IPS DF 4.7 (cell line): ENCODE data around the gene ZNF579.

Experiments used
- DNase-seq: peaks from one replicate; pipeline ENCODE4 v3.0.0-alpha.2; 2013; ENCODE audit warnings: low spot score; ENCODE audit errors: extremely low read depth

The ZNF579 gene

GRCh38 chr19:55613396-55613795 is 32.7 kb upstream of the ZNF579 start:
- no peak for DNase-seq

GRCh38 chr19:55611983-55612645 is 31.5 kb upstream of the ZNF579 start:
- no peak for DNase-seq

DNA sequence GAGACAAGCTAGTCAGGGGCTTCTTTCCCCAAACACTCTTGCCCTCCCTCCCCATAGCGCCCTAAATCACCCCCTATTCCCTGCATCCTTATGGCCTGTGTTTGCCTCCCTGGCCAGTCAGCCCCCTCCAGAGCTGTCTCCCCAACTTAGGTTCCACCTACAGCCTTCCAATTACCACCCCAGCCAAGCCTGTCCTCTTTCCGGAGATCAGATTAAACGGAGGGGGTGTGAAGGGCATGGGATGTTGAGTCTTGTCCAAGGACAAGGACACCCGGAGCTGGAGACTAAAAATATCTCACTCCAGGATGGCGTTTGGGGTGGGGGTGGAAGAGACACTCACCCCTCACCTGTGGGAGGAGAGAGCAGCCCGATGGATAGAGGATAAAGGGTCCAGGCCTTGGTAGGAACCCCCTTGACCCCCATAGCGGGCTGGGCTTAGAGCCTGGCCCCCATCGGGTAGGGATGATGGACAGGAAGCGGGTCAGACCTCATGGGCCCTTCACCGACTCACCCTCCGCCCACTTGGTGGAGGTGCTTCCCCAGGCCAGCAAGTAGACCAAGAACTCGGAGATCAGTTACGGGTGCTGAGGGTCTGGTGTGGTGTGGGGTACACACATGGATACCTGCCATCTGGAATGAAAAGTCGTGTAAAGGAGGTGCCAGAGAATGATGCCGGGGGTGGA is 30.8 kb upstream of the ZNF579 start:
- no peak for DNase-seq

GRCh38 chr19:55609326-55609725 is 28.7 kb upstream of the ZNF579 start:
- no peak for DNase-seq

- DNase-seq, result no peak
Observed at GRCh38 chr19:55606817-55607216, 26.2 kb upstream of the ZNF579 start.

DNA sequence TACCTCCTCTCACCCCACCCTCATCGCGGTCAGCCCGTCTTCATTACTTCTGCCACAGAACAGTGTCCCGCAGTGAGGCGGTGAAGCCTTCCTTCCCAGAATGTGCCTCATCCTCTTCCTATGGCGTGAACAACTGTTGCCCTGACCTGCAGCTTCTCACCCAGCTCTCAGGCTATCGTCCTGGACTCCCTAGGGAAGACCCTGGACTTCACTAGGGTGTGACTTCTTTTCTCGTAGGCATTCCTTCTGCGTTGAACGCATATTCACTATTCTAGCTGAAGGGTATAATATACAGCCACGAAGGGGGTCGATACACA is 25.8 kb upstream of the ZNF579 start:
- no peak for DNase-seq

GRCh38 chr19:55605637-55606470 is 25.2 kb upstream of the ZNF579 start, which contains the start of gene ZNF865:
TSS of gene ZNF865 (plus strand) at chr19:55605647. CDS start at chr19:55613619, 7,972 bp downstream.
- no peak for DNase-seq

DNA sequence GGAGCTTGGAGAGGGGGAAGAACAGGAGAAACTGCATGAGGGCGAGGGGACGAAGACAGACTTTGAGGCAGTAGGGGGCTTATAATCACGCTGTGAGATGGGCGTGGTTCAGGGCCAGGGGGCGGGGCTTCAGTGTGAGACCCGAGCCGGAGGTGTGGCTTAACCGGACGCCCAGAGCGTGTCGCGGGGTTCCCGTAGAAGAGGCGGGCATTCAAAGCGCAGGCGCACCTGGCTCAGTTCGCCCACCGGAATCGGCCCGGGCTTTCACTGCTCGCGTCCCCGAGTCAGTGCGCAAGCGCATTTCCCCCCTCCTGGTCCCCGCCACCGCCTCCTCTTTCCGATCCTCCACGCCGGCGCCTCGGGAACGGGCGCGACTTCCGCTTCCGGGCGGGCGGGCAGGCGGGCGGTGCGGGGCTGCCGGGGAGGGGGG is 24.6 kb upstream of the ZNF579 start:
- no peak for DNase-seq

DNA sequence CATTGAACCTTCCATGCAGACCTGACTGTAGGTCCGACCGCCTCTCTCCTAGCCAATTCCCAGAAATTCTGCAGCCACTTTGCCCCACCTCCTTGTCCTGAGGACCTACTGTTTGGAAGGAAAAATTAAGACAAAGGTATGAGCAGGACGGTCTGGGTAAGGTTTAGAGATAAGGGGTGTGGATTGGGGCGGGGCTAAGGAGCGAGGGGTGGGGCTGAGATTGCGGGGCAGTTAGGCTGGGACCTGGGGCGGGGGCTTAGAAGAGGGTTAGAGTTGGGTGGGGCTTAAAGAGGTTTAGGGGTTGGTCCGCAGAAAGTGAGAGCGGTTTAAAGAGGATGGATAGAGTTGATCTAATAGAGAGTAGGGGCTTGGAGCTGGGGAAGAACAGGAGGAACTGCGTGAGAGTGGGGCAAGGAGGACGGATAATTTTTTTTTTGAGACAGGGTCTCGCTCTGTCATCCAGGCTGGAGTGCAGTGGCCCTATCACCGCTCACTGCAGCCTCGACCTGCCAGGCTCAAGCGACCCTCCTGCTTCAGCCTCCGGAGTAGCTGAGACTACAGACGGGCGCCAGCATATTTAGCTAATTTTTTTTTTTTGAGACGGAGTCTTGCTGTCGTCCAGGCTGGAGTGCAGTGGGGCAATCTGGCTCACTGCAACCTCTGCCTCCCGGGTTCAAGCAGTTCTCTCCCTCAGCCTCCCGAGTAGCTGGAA is 23.1 kb upstream of the ZNF579 start:
- no peak for DNase-seq

DNA sequence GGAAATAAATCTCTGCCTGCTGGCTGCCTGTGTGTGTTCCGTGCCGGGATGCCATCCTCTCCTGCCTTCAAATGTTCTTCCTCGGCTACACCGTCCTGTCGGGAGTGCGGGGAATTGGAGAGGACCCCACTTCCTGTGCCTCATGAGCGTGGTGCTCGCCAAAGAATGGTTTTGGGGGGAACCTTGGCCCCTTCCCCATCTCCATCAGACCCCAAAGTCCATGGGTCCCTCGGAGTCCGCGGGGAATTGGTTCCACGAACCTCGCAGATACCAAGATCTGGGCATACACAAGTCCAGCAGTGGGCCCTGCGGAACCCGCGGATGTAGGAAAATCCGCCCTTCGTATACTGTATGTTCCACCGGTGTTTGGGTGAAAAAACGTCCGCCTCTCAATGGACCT is 22.5 kb upstream of the ZNF579 start:
- DNase-seq, result no peak

DNA sequence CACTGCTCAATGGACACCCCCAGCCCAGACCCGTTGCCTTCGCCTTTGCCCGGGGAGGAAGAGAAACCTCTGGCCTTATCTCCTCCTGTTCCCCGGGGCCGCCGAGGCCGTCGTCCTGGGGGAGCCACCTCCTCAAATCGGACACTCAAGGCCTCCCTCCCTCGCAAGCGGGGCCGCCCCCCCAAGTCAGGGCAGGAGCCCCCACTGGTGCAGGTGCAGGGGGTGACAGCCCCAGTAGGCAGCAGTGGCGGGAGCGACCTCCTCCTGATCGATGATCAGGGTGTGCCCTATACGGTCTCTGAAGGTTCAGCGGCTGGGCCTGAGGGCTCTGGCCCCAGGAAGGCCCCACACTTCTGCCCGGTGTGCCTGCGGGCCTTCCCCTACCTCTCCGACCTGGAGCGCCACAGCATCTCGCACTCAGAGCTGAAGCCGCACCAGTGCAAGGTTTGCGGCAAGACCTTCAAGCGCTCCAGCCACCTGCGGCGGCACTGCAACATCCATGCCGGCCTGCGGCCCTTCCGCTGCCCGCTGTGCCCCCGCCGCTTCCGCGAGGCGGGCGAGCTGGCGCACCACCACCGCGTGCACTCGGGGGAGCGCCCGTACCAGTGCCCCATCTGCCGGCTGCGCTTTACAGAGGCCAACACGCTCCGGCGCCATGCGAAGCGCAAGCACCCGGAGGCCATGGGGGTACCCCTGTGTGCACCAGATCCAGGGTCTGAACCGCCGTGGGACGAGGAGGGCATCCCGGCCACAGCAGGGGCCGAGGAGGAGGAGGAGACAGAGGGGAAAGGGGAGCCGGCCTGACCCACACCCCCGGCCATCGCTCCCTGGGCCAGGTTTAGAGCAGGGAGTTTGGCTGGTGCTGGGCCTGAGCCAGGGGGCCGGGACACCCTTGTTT is 21.7 kb upstream of the ZNF579 start:
- DNase-seq, result no peak

GRCh38 chr19:55601084-55601483 is 20.4 kb upstream of the ZNF579 start:
- DNase-seq, result no peak

DNA sequence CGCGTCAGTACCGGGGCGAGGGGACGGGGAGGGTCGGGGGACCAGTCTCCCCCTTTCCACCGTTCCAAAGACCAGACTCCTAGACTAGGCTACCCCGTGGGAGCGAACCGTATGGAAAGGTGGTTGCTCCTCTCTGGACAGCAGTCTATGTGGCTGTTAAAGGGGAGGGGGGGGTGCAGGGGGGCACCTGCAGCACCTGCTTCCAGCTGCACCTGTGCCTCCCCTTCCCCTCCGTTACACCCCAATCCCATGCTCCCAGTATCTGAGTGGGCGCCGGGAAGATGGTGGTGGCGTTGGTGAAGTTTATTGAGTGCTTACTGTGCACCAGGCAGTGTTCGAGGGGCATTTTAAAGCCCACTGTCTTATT is 20.0 kb upstream of the ZNF579 start:
- DNase-seq, result no peak

DNA sequence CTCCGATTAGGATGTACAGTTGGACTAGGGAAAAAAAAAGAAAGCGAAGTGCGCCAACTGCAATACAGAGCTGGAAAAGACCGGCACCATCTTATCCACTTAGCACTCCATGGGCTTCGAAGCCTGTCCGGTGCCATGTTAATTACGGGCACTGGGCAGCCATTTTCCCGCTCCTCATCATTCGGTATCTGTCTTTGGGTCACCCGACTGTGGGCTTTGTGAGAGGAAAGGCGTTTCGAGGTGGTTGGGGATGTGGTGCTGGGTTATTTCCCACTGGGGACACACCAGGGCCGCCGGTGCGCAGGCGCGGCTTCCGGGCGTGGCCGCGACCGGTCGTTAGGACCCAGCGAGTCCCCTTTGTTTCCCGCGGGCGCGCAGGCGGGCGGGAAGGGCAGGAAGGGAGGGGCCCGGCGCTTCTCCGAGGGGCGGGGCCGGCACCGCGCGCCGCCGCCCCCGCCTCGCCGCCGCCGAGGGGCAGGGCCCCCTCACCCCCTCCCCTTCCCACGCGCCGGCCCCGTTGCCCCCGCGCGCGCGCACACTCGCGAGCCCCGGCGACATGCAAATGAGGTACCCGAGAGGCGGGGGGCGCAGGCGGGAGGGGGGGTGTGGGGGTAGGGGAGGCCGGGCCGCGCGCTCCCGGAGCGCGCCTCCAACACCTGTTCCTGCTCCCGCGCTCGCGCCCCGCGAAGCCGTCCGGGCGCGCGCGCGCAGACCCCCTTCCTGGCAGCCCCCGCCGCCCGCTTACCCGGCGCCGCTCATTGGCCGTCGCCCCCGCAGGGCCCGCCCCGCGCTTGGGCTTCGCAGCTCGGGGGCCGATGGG is 19.4 kb upstream of the ZNF579 start, which contains the start of gene ZNF524:
Gene ZNF524 (plus strand): TSS at position 447 of the 820 bp plus-strand sequence. CDS start 1,825 bp downstream, outside the sequence.
- no peak for DNase-seq

DNA sequence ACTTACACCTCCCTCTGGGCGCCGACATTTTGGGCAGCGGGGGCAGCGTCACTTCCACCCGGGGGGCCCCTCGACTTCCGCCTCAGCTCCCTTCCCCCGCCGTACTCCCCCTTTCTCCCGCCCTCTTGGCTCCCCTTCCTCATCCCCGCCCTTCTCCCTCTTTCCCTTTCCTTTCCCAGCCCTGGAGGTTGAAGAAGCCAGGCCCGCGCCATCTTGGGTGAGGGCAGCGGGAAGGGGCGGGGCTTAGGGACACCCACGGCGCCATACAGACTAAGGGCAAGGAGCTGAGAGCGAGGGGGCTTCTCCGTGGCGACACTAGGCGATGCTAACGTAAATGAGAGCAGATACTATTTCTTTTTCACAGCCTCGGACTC is 18.8 kb upstream of the ZNF579 start, which contains the start of gene FIZ1:
Gene FIZ1 (minus strand): TSS at position 50 of the 374 bp plus-strand sequence. CDS start 1,652 bp downstream, outside the sequence.
- DNase-seq, result no peak

GRCh38 chr19:55598719-55599467 is 18.2 kb upstream of the ZNF579 start:
- no peak for DNase-seq

GRCh38 chr19:55598034-55598433 is 17.4 kb upstream of the ZNF579 start:
- no peak for DNase-seq

GRCh38 chr19:55597501-55597921 is 16.9 kb upstream of the ZNF579 start:
- no peak for DNase-seq

- DNase-seq, result no peak
Observed at GRCh38 chr19:55596304-55596703, 15.7 kb upstream of the ZNF579 start.
